Endothelial cell of umbilical vein (primary cell): ENCODE data around the gene COL4A1. TPM values are rescaled to one million over a fixed set of nuclear protein-coding genes. Genes with fewer than 3 reads are reported as not detected.

Source experiments
- BruUV-seq: library from RNA; stranded (reverse); fragments of 400-500 nt; replicated peaks from 2 replicates; lab custom pipeline; 2021; lab: Mats Ljungman, UMichigan
- CTCF ChIA-PET: fragments of 300-600, 350-600 bp; sonication (Branson Sonifier 250); formaldehyde crosslinking; loops from one replicate; lab custom pipeline; 2021; ENCODE audit warnings: antibody characterized with exemption, inconsistent platforms; lab: Charles Lee
- POLR2A ChIA-PET: fragments of 300-600, 350-600 bp; sonication (Branson Sonifier 250); formaldehyde crosslinking; loops from one replicate; lab custom pipeline; 2021; ENCODE audit warnings: antibody characterized with exemption, inconsistent platforms; lab: Charles Lee
- DNase-seq: peaks from one replicate; pipeline ENCODE4 v3.0.0-alpha.2; 2011; ENCODE audit warnings: low read depth, low spot score
- FAIRE-seq: peaks from 2 replicates; lab custom pipeline; 2011; peaks lifted over from hg19 to GRCh38; lab: Jason Lieb, UNC
- H2AFZ ChIP-seq: 2 replicates; pipeline ENCODE4 v1.6.0; 2012; ENCODE audit warnings: low read depth, low read length, control low read depth, inconsistent platforms
- H3K27ac ChIP-seq: 2 replicates; pipeline ENCODE4 v1.5.1; 2011; ENCODE audit warnings: low read depth, mild to moderate bottlenecking, control low read depth, low read length, moderate library complexity; ENCODE audit not compliant: insufficient read depth
- H3K27me3 ChIP-seq, 2 experiments: 2 replicates each; pipeline versions ENCODE4 v1.6.0 to v1.6.1; 2011; ENCODE audit warnings: low read length in 2 of 2, mixed read lengths in 1 of 2; ENCODE audit not compliant: control insufficient read depth in 2 of 2, insufficient read depth in 2 of 2
- H3K36me3 ChIP-seq, 2 experiments: 2 replicates in 1 of 2; 3 replicates in 1 of 2; pipeline ENCODE4 v1.5.1; 2011; ENCODE audit warnings: low read length in 2 of 2, mild to moderate bottlenecking in 1 of 2, moderate library complexity in 1 of 2; ENCODE audit not compliant: control insufficient read depth in 2 of 2, insufficient read depth in 2 of 2; ENCODE audit errors: extremely low read depth in 1 of 2
- H3K4me1 ChIP-seq: 3 replicates; pipeline ENCODE4 v1.5.1; 2011; ENCODE audit warnings: mild to moderate bottlenecking, low read length; ENCODE audit not compliant: control insufficient read depth, insufficient read depth; ENCODE audit errors: extremely low read depth
- H3K4me2 ChIP-seq: 2 replicates; pipeline ENCODE4 v1.6.1; 2011; ENCODE audit warnings: low read length, control low read depth, mixed read lengths; ENCODE audit not compliant: insufficient read depth
- H3K4me3 ChIP-seq, 3 experiments: fragments of 200-600 bp in 1 of 3; sonication (generic), shearing (Covaris generic) in 1 of 3; replicated peaks in 1 of 3; 2 replicates each; pipeline ENCODE4 v1.5.1; 2011 to 2016; ENCODE audit warnings: control low read depth in 3 of 3, low read length in 3 of 3, mild to moderate bottlenecking in 2 of 3, inconsistent platforms in 1 of 3, low read depth in 1 of 3, moderate library complexity in 1 of 3; ENCODE audit not compliant: insufficient read depth in 1 of 3
- H3K79me2 ChIP-seq: 2 replicates; pipeline ENCODE4 v1.6.0; 2012; ENCODE audit warnings: low read length, inconsistent platforms; ENCODE audit not compliant: control insufficient read depth, insufficient read depth
- H3K9ac ChIP-seq: replicated peaks from 2 replicates; pipeline ENCODE3; 2011; ENCODE audit warnings: low read length, control low read depth; ENCODE audit not compliant: insufficient read depth; ENCODE audit errors: extremely low read depth
- H3K9me1 ChIP-seq: replicated peaks from 3 replicates; pipeline ENCODE4 v1.6.0; 2011; ENCODE audit warnings: mild to moderate bottlenecking, low read length; ENCODE audit not compliant: control insufficient read depth, insufficient read depth; ENCODE audit errors: extremely low read depth
- H3K9me3 ChIP-seq: replicated peaks from 2 replicates; pipeline ENCODE4 v1.5.1; 2012; ENCODE audit warnings: low read length, inconsistent platforms; ENCODE audit not compliant: control insufficient read depth, insufficient read depth
- H4K20me1 ChIP-seq: replicated peaks from 2 replicates; pipeline ENCODE3; 2011; ENCODE audit warnings: mild to moderate bottlenecking, low read length; ENCODE audit not compliant: control insufficient read depth, insufficient read depth; ENCODE audit errors: extremely low read depth
- CTCF ChIP-seq, 2 donors: IDR thresholded peaks; 1 replicate in 1 of 2; 2 replicates in 1 of 2; pipeline ENCODE4 v1.5.1; 2011; ENCODE audit warnings: low read length in 2 of 2, mild to moderate bottlenecking in 2 of 2, moderate library complexity in 2 of 2, control low read depth in 1 of 2, inconsistent platforms in 1 of 2, low read depth in 1 of 2; ENCODE audit not compliant: insufficient read depth in 1 of 2; ENCODE audit errors: extremely low read depth in 1 of 2
- EZH2 ChIP-seq: IDR thresholded peaks from 2 replicates; pipeline ENCODE4 v1.6.1; 2012; ENCODE audit warnings: borderline replicate concordance, low read depth, mild to moderate bottlenecking, moderate library complexity, low read length, inconsistent platforms; ENCODE audit not compliant: severe bottlenecking
- MAX ChIP-seq: IDR thresholded peaks from 2 replicates; pipeline ENCODE4 v1.6.1; 2011; ENCODE audit not compliant: insufficient read depth, insufficient read length
- POLR2A ChIP-seq: IDR thresholded peaks from 2 replicates; pipeline ENCODE4 v1.6.1; 2012; ENCODE audit warnings: low read depth, mild to moderate bottlenecking, control low read depth, low read length
- dilution Hi-C: fragments of 300-500 bp; cut with MboI; formaldehyde crosslinking; loops from one replicate; pipeline ENCODE4 v1.15.0; 2019; ENCODE audit warnings: low sequenced_read_pairs; ENCODE audit not compliant: extremely low pct_ligation_motif_present
- intact Hi-C: fragments of 100-400 bp; cut with micrococcal nuclease; formaldehyde crosslinking; loops from one replicate; pipeline ENCODE4 v1.10.0; 2022
- polyA plus RNA-seq, 4 experiments: library from polyadenylated mRNA; depleted of rRNA in 3 of 4; stranded (reverse) in 3 of 4; unstranded in 1 of 4; fragments of >200 nt; gene quantifications; 2 replicates each; pipeline versions ENCODE4 v1.2.1 to v1.2.3, GENCODE V29; 2011 to 2012; ENCODE audit warnings: missing spikeins in 1 of 4
- total RNA-seq: library from RNA; stranded (reverse); gene quantifications from 2 replicates; pipeline ENCODE4 v1.2.3, GENCODE V29; 2021

The COL4A1 gene
- total and polyA plus RNA-seq, 2 donors (not counting 3 experiments of a cell fraction or from before 2014, with no cell fraction given) = 384 to 1,119 TPM

- H3K9ac ChIP-seq = no peak overlapping the region
- no peak for TF ChIP-seq EZH2
- TF ChIP-seq MAX = no peak
- no peak overlapping the region for H2AFZ ChIP-seq
- H3K4me3 ChIP-seq = no peak overlapping the region
- DNase-seq = no peak
- H3K27ac ChIP-seq = no peak overlapping the region
- no peaks in the 10 kb centered on the region for H3K9me3 ChIP-seq
- no peaks in the 10 kb centered on the region for H3K9me1 ChIP-seq
- no peak overlapping the region for H3K4me2 ChIP-seq
- H3K27me3 ChIP-seq = peaks cover 0 to 2% of the 10 kb centered on the region in 2 experiments
- ChIA-PET POLR2A (no interaction called here), CTCF (interaction anchor here (1.9 to 2.5 kb wide), 2 partner anchors 12 to 30 kb away, joined by 5 to 9 read pairs; no protein-coding TSS in a partner anchor)
- no TSS peak for BruUV-seq
- H3K4me1 ChIP-seq = peaks cover 12% of the 10 kb centered on the region
- intact Hi-C loops = no loop called here
- no peak for FAIRE-seq
- dilution Hi-C loops = no loop called here
- peaks cover 2% of the 10 kb centered on the region for H4K20me1 ChIP-seq
- H3K79me2 ChIP-seq = peaks cover 38% of the 10 kb centered on the region
- peaks cover 2 to 4% of the 10 kb centered on the region in 2 experiments for H3K36me3 ChIP-seq
These were observed 46.5 kb upstream of the COL4A1 start for GRCh38 chr13:110353339-110353977.

GRCh38 chr13:110352735-110353134 lies 45.8 kb upstream of the COL4A1 start:
- H3K4me1 ChIP-seq = peaks cover 19% of the 10 kb centered on the region
- FAIRE-seq (no peak), DNase-seq (no peak)
- H3K4me3 ChIP-seq = no peak overlapping the region
- no peak for TF ChIP-seq POLR2A
- peak; percentile 23 to 29 for TF ChIP-seq CTCF (IDR thresholded peaks at IDR 0.05; ENCODE audit: extremely low read depth in 1 of 2, insufficient read depth in 1 of 2, low read depth in 1 of 2, low read length in 2 of 2)
- ChIA-PET POLR2A (no interaction called here), CTCF (interaction anchor here (2.5 kb wide), 1 partner anchor 11 kb away, joined by 9 read pairs; no protein-coding TSS in a partner anchor)
- H2AFZ ChIP-seq = no peak overlapping the region
- no peaks in the 10 kb centered on the region for H3K9me3 ChIP-seq
- intact Hi-C loops (no loop called here), dilution Hi-C loops (no loop called here)
- no TSS peak for BruUV-seq
- H3K79me2 ChIP-seq = peaks cover 38% of the 10 kb centered on the region
- peaks cover 0 to 2% of the 10 kb centered on the region in 2 experiments for H3K27me3 ChIP-seq
- no peaks in the 10 kb centered on the region for H3K9me1 ChIP-seq
- peaks cover 2% of the 10 kb centered on the region for H4K20me1 ChIP-seq
- no peak overlapping the region for H3K9ac ChIP-seq
- peaks cover 2% of the 10 kb centered on the region in 2 experiments for H3K36me3 ChIP-seq
- no peak overlapping the region for H3K4me2 ChIP-seq
- H3K27ac ChIP-seq = no peak overlapping the region
